ENCODE measurements around the gene OR6J1. TPM values are rescaled to one million over a fixed set of nuclear protein-coding genes. Genes with fewer than 3 reads are reported as not detected.

Gene OR6J1
- total and polyA plus RNA-seq, 9 of the 15 experiments (the other 6 are each of a cell fraction or from before 2014, with no cell fraction given), result not detected

DNA sequence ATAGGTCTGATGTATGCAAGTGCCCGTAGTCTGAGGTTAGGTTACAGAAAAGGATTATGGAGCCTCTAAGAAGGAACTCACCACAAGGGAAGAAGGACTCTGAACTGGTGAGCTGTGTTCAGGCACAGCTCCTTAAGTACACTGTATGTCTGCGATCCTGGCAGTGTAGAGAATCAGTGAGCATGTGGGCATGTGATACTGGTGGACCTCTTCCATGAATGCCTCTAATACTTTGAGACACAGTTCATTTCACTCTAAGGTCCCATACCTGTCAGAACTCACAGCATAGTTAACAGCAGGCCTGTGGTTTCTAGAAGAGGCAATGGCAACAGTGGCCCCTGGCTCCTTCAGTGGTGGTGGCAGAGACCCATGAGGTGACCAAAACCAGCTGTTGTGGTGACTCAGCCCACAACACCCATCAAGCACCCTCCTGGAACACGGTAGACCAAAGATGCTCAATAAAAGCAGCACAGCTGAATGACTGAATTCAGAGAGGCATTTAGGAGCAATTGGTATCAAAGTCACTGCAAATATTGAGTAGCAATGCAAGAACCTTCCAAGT lies 6.9 kb upstream of the OR6J1 start (continued):
- TF ChIP-seq, protein P1, sequence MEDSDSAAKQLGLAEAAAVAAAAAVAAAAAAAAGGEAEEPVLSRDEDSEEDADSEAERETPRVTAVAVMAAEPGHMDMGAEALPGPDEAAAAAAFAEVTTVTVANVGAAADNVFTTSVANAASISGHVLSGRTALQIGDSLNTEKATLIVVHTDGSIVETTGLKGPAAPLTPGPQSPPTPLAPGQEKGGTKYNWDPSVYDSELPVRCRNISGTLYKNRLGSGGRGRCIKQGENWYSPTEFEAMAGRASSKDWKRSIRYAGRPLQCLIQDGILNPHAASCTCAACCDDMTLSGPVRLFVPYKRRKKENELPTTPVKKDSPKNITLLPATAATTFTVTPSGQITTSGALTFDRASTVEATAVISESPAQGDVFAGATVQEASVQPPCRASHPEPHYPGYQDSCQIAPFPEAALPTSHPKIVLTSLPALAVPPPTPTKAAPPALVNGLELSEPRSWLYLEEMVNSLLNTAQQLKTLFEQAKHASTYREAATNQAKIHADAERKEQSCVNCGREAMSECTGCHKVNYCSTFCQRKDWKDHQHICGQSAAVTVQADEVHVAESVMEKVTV (CRISPR knock-in tag; IDR thresholded peaks at IDR 0.05), result no peak
- TF ChIP-seq, protein P2, sequence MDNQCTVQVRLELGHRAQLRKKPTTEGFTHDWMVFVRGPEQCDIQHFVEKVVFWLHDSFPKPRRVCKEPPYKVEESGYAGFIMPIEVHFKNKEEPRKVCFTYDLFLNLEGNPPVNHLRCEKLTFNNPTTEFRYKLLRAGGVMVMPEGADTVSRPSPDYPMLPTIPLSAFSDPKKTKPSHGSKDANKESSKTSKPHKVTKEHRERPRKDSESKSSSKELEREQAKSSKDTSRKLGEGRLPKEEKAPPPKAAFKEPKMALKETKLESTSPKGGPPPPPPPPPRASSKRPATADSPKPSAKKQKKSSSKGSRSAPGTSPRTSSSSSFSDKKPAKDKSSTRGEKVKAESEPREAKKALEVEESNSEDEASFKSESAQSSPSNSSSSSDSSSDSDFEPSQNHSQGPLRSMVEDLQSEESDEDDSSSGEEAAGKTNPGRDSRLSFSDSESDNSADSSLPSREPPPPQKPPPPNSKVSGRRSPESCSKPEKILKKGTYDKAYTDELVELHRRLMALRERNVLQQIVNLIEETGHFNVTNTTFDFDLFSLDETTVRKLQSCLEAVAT (IDR thresholded peaks at IDR 0.05), result no peak
- TF ChIP-seq SMAD1 (IDR thresholded peaks at IDR 0.05; ENCODE audit: low read depth, low read length, partially characterized antibody), result peak; percentile 58
- TF ChIP-seq GATA2 (CRISPR knock-in tag; IDR thresholded peaks at IDR 0.05), result no peak
- TF ChIP-seq BRF1 (IDR thresholded peaks at IDR 0.05; ENCODE audit: borderline replicate concordance, extremely low read depth, insufficient read length), result no peak
- no peak for TF ChIP-seq HDAC8 (tag; IDR thresholded peaks at IDR 0.05)
- TF ChIP-seq, protein P3, sequence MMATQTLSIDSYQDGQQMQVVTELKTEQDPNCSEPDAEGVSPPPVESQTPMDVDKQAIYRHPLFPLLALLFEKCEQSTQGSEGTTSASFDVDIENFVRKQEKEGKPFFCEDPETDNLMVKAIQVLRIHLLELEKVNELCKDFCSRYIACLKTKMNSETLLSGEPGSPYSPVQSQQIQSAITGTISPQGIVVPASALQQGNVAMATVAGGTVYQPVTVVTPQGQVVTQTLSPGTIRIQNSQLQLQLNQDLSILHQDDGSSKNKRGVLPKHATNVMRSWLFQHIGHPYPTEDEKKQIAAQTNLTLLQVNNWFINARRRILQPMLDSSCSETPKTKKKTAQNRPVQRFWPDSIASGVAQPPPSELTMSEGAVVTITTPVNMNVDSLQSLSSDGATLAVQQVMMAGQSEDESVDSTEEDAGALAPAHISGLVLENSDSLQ (IDR thresholded peaks at IDR 0.05), result no peak
- TF ChIP-seq, protein P4, sequence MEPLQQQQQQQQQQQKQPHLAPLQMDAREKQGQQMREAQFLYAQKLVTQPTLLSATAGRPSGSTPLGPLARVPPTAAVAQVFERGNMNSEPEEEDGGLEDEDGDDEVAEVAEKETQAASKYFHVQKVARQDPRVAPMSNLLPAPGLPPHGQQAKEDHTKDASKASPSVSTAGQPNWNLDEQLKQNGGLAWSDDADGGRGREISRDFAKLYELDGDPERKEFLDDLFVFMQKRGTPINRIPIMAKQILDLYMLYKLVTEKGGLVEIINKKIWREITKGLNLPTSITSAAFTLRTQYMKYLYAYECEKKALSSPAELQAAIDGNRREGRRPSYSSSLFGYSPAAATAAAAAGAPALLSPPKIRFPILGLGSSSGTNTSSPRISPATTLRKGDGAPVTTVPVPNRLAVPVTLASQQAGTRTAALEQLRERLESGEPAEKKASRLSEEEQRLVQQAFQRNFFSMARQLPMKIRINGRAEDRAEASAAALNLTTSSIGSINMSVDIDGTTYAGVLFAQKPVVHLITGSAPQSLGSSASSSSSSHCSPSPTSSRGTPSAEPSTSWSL (CRISPR knock-in tag; IDR thresholded peaks at IDR 0.05; ENCODE audit: borderline replicate concordance), result no peak
- TF ChIP-seq ATF2 (CRISPR knock-in tag; IDR thresholded peaks at IDR 0.05), result no peak
- no peak for TF ChIP-seq HNRNPH1 (optimal IDR thresholded peaks at IDR 0.05; ENCODE audit: low read depth, low read length)
- TF ChIP-seq ERF (CRISPR knock-in tag; IDR thresholded peaks at IDR 0.05), result no peak
- no peak for TF ChIP-seq CHAMP1 (IDR thresholded peaks at IDR 0.05)
- TF ChIP-seq ZHX1 (conservative IDR thresholded peaks at IDR 0.05; ENCODE audit: low read length), result no peak
- TF ChIP-seq NFIC (IDR thresholded peaks at IDR 0.05), result no peak
- TF ChIP-seq ZC3H4 (CRISPR knock-in tag; IDR thresholded peaks at IDR 0.05; ENCODE audit: borderline replicate concordance), result no peak
